Measurements from ENCODE around the gene ASB2.

ASB2 gene

GRCh38 chr14:93954516-93954830, 21.9 kb downstream of the ASB2 start:
- H3K27ac ChIP-seq = no peak overlapping the region

DNA sequence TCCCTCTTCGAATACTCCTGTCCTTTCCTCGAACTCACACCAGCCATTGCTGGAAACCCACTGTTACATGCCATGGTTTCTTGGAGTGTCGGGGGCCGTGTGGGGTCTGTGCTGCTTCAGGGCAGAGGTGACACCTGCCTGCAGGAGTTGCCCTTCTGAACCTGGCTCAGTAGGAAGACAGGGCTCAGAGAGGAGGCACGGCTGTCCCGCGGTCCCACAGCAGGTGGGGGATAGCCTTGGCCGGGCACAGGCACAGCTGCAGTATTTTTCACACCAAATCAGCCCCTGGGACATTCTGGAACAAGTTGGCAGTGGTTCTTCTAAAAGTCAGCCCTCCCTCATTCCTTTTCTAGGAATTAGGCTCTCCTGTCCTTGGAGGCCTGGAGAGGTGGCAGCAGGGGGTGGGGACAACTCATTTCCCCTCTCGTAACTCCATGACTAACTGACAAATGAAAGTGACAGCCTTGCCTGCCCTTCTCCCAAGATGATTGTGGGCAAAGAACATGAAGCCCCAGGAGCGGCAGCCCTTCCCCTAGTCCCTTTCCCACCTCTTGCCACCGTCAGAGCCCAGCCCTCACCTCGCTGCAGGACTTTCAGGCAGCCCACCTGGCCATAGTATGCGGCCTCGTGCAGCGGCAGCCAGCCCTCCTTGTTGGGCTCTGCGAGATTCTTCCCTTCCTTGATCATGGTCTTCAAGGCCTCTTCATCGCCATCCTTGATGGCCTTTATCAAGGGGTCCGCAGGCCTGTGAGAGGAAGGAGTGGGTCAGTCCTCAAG, 22.4 kb downstream of the ASB2 start:
- Histone ChIP-seq H3K27me3 (ENCODE audit: insufficient read depth, low read depth, severe bottlenecking) (peaks cover 3% of the 10 kb centered on the region), H3K4me3 (ENCODE audit: low read depth, low read length) (no peak overlapping the region), H3K27ac (no peak overlapping the region), H3K36me3 (no peaks in the 10 kb centered on the region), H3K9me3 (ENCODE audit: severe bottlenecking) (no peaks in the 10 kb centered on the region)
- no peak for TF ChIP-seq CTCF (IDR thresholded peaks at IDR 0.05; ENCODE audit: low read depth, low read length)
- DNase-seq = no peak

More at GRCh38 chr14:93954516-93954830, 21.9 kb downstream of the ASB2 start:
- TF ChIP-seq CTCF (IDR thresholded peaks at IDR 0.05; ENCODE audit: low read depth, low read length) = no peak
- Histone ChIP-seq H3K36me3 (no peaks in the 10 kb centered on the region), H3K4me3 (ENCODE audit: low read depth, low read length) (no peak overlapping the region), H3K9me3 (ENCODE audit: severe bottlenecking) (no peaks in the 10 kb centered on the region), H3K27me3 (ENCODE audit: insufficient read depth, low read depth, severe bottlenecking) (peaks cover 3% of the 10 kb centered on the region)
- no peak for DNase-seq

DNA sequence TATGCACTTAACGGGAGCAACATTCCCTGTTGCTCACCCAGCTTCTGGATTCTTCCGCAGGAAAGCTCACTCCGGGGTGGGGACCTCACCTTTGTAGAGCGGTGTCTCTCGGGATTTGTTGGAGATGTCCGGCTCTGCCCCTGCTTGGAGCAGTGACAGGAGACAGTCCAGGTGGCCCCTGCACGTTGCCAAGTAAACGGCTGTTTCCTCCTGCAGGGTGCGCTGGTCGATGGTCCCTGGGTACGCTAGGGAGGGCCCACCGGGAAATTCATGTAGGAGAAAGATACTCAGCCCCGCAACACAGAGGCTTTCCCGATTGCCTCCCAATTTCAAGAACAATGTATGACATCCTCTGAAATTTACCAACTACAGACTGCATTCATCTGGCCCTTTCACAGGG, 23.1 kb downstream of the ASB2 start:
- Histone ChIP-seq H3K27ac (no peak overlapping the region), H3K9me3 (ENCODE audit: severe bottlenecking) (no peaks in the 10 kb centered on the region), H3K36me3 (no peaks in the 10 kb centered on the region), H3K4me3 (ENCODE audit: low read depth, low read length) (no peak overlapping the region), H3K27me3 (ENCODE audit: insufficient read depth, low read depth, severe bottlenecking) (peaks cover 3% of the 10 kb centered on the region)
- DNase-seq = peak; percentile 70
- peak; percentile 73 for TF ChIP-seq CTCF (IDR thresholded peaks at IDR 0.05; ENCODE audit: low read depth, low read length)

DNA sequence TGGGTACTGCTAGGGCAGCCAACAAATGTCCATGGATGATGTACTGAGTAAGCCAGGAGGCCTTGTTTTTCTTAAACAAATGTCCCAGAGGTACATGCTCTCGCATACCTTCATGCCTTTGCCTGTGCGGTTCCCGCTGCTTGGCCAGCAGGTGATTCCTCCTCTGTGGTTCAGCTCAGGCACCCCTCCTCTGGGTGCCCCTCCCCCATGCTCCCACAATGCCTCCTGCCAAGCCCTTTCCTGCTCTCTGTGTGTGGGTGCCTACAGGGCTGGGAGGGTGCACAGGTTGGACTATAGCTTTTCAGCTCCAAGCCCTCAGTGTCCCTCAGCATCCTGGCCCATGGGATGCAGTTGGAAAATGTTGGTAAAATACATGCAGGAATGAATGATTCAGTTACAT, 23.5 kb downstream of the ASB2 start:
- Histone ChIP-seq H3K4me3 (ENCODE audit: low read depth, low read length) (no peak overlapping the region), H3K27me3 (ENCODE audit: insufficient read depth, low read depth, severe bottlenecking) (peaks cover 3% of the 10 kb centered on the region), H3K36me3 (no peaks in the 10 kb centered on the region), H3K9me3 (ENCODE audit: severe bottlenecking) (no peaks in the 10 kb centered on the region), H3K27ac (no peak overlapping the region)
- TF ChIP-seq CTCF (IDR thresholded peaks at IDR 0.05; ENCODE audit: low read depth, low read length) = no peak
- DNase-seq = no peak

DNA sequence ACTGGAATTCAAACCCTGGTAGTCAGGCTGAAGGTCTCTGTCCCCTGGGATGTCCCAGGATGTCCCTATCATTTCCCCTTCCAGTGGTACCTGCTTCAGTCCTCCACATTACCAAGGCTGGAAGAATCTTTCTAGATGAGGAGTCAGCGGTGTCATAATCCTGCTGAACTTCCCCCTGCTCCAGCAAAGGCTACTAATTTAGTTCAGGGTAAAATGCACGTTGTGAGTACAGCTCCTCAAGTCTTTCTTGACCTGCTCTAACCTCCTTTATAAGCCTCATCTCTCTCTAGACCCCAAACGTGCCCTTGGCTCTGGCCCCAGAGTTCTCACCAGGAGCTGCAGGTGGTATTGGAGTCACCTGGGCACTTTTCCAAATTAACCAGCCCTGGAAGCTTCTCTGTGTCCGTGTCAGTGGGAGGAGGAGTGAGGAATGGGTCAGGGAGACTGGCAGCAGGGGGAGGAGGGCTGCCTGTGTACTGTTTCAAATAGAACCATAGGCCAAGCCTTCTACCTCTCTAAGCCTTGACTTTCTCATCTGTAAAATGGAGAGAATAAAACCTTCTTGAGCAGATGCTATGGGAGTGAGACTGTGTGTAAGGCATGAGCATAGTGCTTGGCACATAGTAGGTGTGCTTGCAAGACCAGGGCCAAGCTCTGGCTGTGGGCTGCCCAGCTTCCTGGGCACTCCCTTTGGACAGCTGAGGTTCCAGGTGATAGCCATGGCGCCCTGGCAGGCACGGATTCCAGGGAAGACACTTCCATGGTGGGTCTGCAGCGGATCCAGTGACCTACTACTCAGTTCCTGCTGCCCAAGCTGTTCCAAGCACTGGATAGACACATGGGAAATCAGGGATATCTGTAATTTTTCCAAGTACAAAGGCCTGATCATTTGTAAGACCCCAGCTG, 24.5 kb downstream of the ASB2 start:
- DNase-seq = no peak

More for the DNA sequence above, 24.5 kb downstream of the ASB2 start:
- no peak for TF ChIP-seq CTCF (IDR thresholded peaks at IDR 0.05; ENCODE audit: low read depth, low read length)
- no peak overlapping the region for H3K4me3 ChIP-seq (ENCODE audit: low read depth, low read length)
- H3K27me3 ChIP-seq (ENCODE audit: insufficient read depth, low read depth, severe bottlenecking) = peaks cover 3% of the 10 kb centered on the region
- H3K36me3 ChIP-seq = no peaks in the 10 kb centered on the region
- no peaks in the 10 kb centered on the region for H3K9me3 ChIP-seq (ENCODE audit: severe bottlenecking)
- no peak overlapping the region for H3K27ac ChIP-seq
